NK-92 (cell line): ENCODE data around the gene DDX41.

Experiments
- DNase-seq: peaks from one replicate; lab custom pipeline; 2025; ENCODE audit not compliant: unreplicated experiment; lab: John Stamatoyannopoulos, UW

The DDX41 gene

GRCh38 chr5:177513500-177513899 is 3.3 kb downstream of the DDX41 start:
- no peak for DNase-seq

GRCh38 chr5:177512736-177513380 is 3.9 kb downstream of the DDX41 start:
- DNase-seq = no peak

GRCh38 chr5:177511796-177512675 is 4.7 kb downstream of the DDX41 start:
- no peak for DNase-seq

- no peak for DNase-seq
These were observed 5.6 kb downstream of the DDX41 start for GRCh38 chr5:177511181-177511580.

- DNase-seq = no peak
These were observed 6.2 kb downstream of the DDX41 start for GRCh38 chr5:177510567-177511053.

GRCh38 chr5:177509991-177510566 is 6.7 kb downstream of the DDX41 start:
- no peak for DNase-seq

GRCh38 chr5:177509381-177509951 is 7.3 kb downstream of the DDX41 start, which contains the start of gene DOK3:
DOK3 (minus strand) TSS chr5:177509826; CDS start chr5:177509540, 286 bp downstream.
- no peak for DNase-seq

- no peak for DNase-seq
These were observed 7.9 kb downstream of the DDX41 start for GRCh38 chr5:177508837-177509236.

GRCh38 chr5:177508221-177508611 is 8.5 kb downstream of the DDX41 start:
- no peak for DNase-seq

- no peak for DNase-seq
These were observed 9.1 kb downstream of the DDX41 start for GRCh38 chr5:177507596-177508220.

GRCh38 chr5:177507165-177507564 is 9.6 kb downstream of the DDX41 start:
- DNase-seq = no peak

- DNase-seq = no peak
These were observed 11.7 kb downstream of the DDX41 start for GRCh38 chr5:177505075-177505474.

GRCh38 chr5:177504086-177505056 is 12.4 kb downstream of the DDX41 start:
- DNase-seq = no peak

- DNase-seq = no peak
These were observed 13.2 kb downstream of the DDX41 start for GRCh38 chr5:177503351-177504085.

GRCh38 chr5:177502886-177503285 is 13.9 kb downstream of the DDX41 start:
- no peak for DNase-seq

- no peak for DNase-seq
These were observed 14.7 kb downstream of the DDX41 start for GRCh38 chr5:177501874-177502678.

GRCh38 chr5:177500685-177501522 is 15.9 kb downstream of the DDX41 start:
- DNase-seq = no peak
